ENCODE results near the gene SLC8B1.

- TF ChIP-seq CTCF (IDR thresholded peaks at IDR 0.05; ENCODE audit: low read depth, low read length, missing input control) = no peak
- no peak for TF ChIP-seq YY1 (IDR thresholded peaks at IDR 0.05)
- TF ChIP-seq EGR1 (IDR thresholded peaks at IDR 0.05; ENCODE audit: low read depth in 2 of 2) = no peak
- no peak for TF ChIP-seq ZBTB33 (IDR thresholded peaks at IDR 0.05)
- no peak for TF ChIP-seq RAD21 (IDR thresholded peaks at IDR 0.05)
- TF ChIP-seq REST (IDR thresholded peaks at IDR 0.05) = no peak
- TF ChIP-seq FOXA1 (IDR thresholded peaks at IDR 0.05) = no peak
- TF ChIP-seq MAX (IDR thresholded peaks at IDR 0.05) = no peak
- no peak for TF ChIP-seq JUND (IDR thresholded peaks at IDR 0.05)
These were observed 26.9 kb upstream of the SLC8B1 start for GRCh38 chr12:113361574-113362370.
